HG03097 (cell line): ENCODE results near the gene CBX7.

ENCODE experiments used
- ATAC-seq: cut with Tn5 transposase; IDR thresholded peaks from one replicate; pipeline ENCODE4 v1.9.1; 2021; ENCODE audit not compliant: unreplicated experiment, low FRiP score

CBX7 gene

GRCh38 chr22:39148026-39148726 is 4.3 kb downstream of the CBX7 start:
- no peak for ATAC-seq

GRCh38 chr22:39147335-39148025 is 5.0 kb downstream of the CBX7 start:
- no peak for ATAC-seq

- ATAC-seq, result no peak
Measured at GRCh38 chr22:39146256-39147101, 6.0 kb downstream of the CBX7 start.

- no peak for ATAC-seq
Measured at GRCh38 chr22:39144101-39144767, 8.2 kb downstream of the CBX7 start.

- no peak for ATAC-seq
Measured at GRCh38 chr22:39142088-39142680, 10.3 kb downstream of the CBX7 start.

- ATAC-seq, result no peak
Measured at GRCh38 chr22:39139933-39140332, 12.5 kb downstream of the CBX7 start.

- no peak for ATAC-seq
Measured at GRCh38 chr22:39138357-39138997, 14.0 kb downstream of the CBX7 start.

GRCh38 chr22:39136317-39136716 is 16.2 kb downstream of the CBX7 start:
- ATAC-seq, result no peak

GRCh38 chr22:39135092-39135896 is 17.2 kb downstream of the CBX7 start:
- no peak for ATAC-seq

GRCh38 chr22:39134366-39135091 is 18.0 kb downstream of the CBX7 start:
- ATAC-seq, result no peak

GRCh38 chr22:39133871-39134270 is 18.6 kb downstream of the CBX7 start:
- no peak for ATAC-seq

- ATAC-seq, result no peak
Measured at GRCh38 chr22:39132871-39133524, 19.5 kb downstream of the CBX7 start.

GRCh38 chr22:39132281-39132680 is 20.2 kb downstream of the CBX7 start:
- ATAC-seq, result no peak

GRCh38 chr22:39130892-39131855 is 21.3 kb downstream of the CBX7 start:
- no peak for ATAC-seq

GRCh38 chr22:39130152-39130704 is 22.3 kb downstream of the CBX7 start:
- no peak for ATAC-seq

GRCh38 chr22:39129746-39130145 is 22.7 kb downstream of the CBX7 start:
- ATAC-seq, result no peak

GRCh38 chr22:39129081-39129480 is 23.4 kb downstream of the CBX7 start:
- no peak for ATAC-seq
